Nucleus accumbens (tissue), 56 donors: Measurements from ENCODE around the gene ABCA3.

Experiments used
- DNase-seq, 56 donors: peaks; one replicate each; lab custom pipeline; 2025; lab: John Stamatoyannopoulos, UW

The ABCA3 gene

DNA sequence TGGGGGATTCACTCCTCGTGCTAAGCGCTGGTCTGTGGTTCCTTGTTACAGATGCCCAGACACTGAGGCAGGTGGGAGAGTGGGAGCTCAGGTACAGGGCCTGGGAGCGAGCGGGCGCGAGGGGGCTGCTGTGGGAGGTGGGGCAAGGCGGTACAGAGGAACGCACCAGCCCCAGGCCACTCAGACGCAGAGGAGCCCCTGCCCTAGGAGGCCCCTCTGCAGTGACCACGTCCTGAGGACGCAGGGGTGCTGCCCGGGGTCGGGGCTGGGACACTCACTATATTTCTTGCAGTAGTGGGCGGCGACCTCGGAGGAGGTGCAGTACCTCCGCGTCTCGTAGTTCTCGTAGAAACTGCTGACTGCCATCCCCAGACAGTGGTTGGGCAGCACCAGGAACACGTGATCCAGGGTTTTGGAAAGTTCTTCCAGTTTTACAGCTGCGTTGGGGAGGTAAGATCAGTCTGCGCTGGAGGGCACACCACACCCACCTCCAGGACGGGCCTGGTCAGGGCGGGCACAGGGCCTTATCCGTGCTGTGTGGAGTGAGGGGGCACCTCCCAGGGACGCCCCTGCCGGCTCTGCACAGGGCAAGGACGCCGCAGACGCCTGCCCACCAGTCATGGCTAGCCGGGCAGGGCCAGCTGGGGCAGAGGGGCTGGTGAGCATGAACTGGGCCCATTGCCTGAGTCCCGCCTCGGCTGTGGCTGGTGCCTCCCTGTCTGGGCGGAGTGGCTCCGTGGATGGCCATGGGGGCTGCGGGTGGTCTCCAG, 56.3 kb downstream of the ABCA3 start:
- DNase-seq, result no peak

- no peak for DNase-seq
Measured at GRCh38 chr16:2282866-2283555, 57.5 kb downstream of the ABCA3 start.

GRCh38 chr16:2282262-2282661, 58.3 kb downstream of the ABCA3 start:
- DNase-seq, result no peak

- DNase-seq, result no peak
Measured at GRCh38 chr16:2280981-2281542, 59.5 kb downstream of the ABCA3 start.

- no peak for DNase-seq
Measured at GRCh38 chr16:2280461-2280860, 60.1 kb downstream of the ABCA3 start.

DNA sequence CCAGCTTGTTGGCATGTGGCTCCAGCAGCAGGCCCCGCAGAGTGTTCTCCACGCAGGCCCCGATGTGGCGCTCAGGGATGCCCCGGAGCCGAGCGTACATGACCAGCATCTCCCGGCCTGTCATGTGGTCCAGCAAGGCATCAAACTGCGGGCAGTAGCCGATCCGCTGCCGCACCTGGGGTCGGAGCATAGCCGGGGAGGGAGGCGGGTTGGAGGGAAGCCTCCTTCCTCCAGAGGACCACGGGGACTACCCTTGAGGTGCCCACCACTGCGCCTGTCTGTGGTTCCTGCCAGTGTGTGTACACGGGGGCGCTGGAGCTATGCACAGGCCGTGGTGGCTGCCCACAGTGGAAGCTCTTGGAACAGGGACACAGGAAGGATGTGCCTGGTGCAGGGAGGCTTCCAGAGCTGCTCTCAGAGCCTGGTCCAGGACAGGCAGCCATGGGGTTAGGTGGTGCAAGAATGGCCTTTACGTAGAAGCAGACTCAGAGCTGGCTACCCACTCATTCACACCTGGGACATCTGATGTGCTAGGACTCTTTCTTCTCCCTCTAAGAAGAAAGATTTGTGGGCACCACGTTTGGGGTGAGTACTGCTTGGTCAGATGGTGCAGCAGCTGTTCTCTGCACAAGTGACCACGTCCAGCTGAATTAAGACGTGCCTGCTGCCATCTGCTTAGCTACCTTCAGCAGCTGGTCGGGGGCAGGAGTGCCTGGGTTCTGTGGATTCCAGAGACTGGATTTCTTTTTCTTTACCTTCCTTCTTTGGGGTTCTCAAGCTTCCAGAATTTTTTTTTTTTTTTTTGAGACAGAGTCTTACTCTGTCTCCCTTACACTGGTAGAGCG, 61.4 kb downstream of the ABCA3 start:
- DNase-seq, result no peak

DNA sequence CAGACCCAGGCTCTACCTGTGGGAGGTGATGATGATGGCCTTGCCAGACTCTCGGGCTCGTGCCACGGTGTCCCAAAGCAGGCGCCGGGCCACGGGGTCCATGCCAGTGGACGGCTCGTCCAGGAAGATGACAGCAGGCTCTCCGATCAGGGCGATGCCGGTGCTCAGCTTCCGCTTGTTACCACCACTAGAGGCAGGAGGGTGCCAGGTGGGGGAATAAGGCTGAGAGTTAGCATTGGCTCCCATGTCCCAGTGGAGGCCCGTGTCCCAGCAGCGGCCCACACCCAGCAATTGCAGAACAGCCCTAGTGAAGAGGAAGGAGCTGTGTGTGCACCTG, 62.3 kb downstream of the ABCA3 start:
- no peak for DNase-seq

GRCh38 chr16:2277466-2278271, 62.9 kb downstream of the ABCA3 start:
- DNase-seq, result no peak

DNA sequence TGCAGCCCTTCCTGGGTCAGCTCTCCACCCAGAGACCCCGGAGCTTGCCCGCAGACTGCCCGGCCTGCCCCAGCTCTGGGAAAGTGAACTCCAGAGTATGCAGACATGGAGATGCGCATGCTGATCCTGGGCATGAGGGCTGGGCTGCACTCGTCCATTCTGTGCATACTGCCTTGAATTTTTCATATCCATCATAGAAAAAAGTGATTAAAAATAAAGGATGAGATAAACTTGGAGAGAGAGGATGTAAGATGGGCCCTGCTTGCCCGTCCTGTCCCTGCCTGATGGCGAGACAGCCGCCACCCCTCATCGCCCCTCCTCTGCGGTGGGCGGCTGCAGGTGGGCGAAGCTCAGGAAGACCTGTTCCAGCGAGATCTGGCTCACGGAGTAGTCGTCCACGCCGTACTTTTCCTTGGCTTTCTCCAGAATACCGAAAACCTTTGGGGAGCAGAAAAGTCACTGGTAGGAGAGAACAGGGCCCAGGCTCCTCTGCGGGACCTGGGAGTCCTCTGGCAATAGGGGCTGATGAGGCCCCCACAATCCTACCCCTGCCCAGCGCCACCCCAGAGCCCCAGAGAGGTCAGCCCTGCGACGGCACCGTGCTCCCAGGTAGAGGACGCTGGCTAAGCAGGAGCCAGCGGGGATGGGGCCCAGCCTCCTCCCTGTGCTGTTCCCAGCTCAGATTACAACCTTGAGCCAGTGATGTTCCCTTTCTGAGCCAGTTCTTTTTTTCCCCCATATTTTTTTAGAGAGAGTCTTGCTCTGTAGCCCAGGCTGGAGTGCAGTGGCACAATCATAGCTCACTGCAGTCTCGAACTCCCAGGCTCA, 63.9 kb downstream of the ABCA3 start:
- DNase-seq, result no peak

DNA sequence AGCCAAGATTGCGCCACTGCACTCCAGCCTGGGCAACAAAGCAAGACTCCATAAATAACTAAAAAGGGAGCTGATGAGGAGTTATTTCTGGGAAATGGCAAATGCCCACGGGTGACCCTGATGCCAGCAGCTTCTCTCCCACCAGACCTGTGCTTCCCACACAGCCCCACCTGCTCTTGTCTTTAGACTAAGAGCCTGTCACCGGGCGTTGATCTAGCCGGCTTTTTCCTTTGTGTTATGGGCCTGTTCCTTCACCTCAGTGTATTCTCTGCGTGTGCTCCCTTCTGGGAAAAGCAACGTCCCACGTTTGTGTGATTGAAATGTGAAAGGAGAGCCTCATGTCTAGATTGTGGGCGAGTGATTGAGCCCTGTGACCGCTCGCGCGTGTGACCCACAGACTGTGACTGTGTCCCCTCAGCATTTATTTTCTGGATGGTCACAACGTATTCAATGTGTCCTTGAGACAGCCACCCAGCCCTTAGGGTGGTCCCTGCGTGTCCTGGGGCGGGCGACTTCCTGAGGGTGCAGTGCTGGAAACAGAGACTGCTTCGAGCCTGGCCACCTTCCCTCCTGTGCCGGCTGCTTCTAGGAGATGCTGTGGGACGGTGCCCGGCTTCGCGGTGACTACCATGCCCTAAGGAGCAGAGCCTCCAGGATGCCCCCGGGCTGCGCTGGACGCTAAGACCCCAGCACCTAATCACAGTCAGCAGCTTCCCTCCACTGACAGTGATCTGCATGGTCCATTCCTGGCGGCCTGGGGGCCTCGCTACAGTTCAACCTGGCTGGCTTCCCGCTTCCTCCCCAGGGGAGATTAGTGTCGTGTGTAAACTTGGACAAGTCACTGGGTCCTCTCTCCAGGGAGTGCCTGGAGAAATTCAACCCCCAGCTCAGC, 64.8 kb downstream of the ABCA3 start:
- peak in 1 of 56 donors; percentile 5 for DNase-seq

- DNase-seq, result no peak
Measured at GRCh38 chr16:2273931-2274330, 66.6 kb downstream of the ABCA3 start.

GRCh38 chr16:2273484-2273883, 67.0 kb downstream of the ABCA3 start:
- no peak for DNase-seq

- no peak for DNase-seq
Measured at GRCh38 chr16:2271848-2272461, 68.6 kb downstream of the ABCA3 start.

GRCh38 chr16:2270588-2271470, 69.7 kb downstream of the ABCA3 start:
- no peak for DNase-seq

GRCh38 chr16:2270070-2270462, 70.5 kb downstream of the ABCA3 start:
- no peak for DNase-seq

- peak; percentile 47 to 98 (median 92) for DNase-seq
Measured at GRCh38 chr16:2267913-2268666, 72.4 kb downstream of the ABCA3 start, which contains the start of gene RNPS1. RNPS1 (minus strand) TSS chr16:2268126; CDS start chr16:2264643, 3,483 bp downstream.
